Pulmonary artery endothelial cell (primary cell): ENCODE measurements around the gene ACRBP. TPM values are rescaled to one million over a fixed set of nuclear protein-coding genes. Genes with fewer than 3 reads are reported as not detected.

Source experiments
- DNase-seq: peaks from one replicate; pipeline ENCODE4 v3.0.0-alpha.2; 2011; ENCODE audit warnings: low read depth, low spot score
- total RNA-seq: library from RNA; depleted of rRNA; stranded (reverse); fragments of >200 nt; gene quantifications from 2 replicates; pipeline ENCODE4 v1.2.3, GENCODE V29; 2014

ACRBP gene
- 0.11 and 0.26 TPM in 2 replicates for total RNA-seq

DNA sequence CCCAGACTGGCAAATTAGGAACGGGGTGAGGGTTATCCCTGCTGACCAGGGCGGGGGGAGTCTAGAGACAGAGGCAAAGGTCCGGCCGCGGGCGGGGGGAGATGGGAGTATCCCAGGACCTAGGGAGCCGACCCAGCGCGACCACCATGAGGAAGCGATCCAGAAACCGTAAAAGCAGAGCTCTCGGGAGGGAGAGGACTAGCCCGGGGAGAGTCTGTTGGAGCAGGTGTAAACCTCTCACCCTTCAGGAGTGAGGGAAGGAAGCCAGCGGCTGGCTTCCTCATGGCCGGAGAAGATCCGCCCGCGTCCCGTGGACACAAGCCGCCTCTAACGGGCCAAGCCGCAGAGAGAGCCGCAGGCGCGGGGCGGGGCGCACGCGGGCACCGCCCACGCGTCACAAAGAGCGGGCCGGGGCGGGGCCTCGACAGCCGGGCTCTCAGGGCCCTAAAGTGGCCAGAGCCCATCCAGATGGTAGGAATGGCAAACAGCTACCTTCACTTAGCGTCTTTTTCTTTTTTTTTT lies at the start of gene ACRBP:
ACRBP (minus strand) TSS at position 350 of the 522 bp plus-strand sequence; CDS start at position 284, 66 bp downstream.
- peak; percentile 15 for DNase-seq

DNA sequence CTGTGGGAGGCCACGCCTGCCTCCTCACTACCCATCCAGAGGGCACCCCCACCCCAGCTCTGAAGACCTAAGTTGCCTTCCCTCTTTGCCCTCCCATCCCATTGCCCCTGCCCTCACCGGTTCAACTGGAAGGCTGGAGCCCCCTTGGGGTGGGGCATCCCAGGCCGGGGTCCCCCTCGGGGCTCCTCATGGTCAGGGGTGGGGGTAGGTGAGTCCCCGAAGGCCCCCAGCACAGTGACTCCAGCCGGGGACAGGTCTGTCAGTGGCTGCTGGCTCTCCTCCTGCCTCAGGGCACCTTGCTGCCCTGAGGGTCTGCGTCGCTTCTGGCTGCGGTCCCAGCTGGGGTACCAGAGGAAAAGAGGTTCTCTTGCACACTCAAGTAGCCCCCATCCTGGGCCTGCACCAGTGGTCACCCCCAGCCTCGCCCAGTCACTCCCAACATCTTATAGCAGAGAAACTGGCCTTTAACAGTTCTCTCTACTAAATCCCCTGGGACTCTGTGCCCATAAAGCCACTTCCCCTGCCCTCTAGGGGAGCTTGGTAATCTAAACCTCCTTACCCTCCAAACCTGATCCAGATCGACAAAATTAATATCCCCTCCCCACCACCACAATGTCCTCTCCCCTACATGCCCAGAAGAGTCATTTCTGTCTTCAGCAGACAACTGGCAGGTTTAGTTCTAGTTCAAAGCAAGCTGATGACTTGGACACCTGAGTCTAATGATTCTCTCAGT lies 48.2 kb upstream of the ACRBP start:
- no peak for DNase-seq

DNA sequence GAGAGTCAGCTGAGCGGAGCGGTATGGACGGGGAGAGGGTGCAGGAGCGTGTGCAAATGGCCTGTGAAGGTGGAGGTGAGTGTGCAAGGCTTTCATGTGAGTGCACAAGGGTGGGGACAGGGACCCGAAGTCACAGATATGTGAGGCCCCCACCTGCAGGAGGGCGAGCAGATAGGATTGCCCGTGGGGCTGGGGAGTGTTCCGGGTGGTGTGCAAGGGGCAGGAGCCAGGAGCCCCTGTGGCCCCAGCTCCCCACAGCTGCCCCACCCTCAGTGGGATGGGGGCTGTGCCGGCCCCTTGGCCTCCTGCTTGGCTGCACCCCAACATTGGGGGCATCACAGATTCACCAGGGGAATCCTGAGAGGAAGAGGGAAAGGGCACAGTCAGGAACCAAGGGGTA lies 47.5 kb upstream of the ACRBP start:
- no peak for DNase-seq

DNA sequence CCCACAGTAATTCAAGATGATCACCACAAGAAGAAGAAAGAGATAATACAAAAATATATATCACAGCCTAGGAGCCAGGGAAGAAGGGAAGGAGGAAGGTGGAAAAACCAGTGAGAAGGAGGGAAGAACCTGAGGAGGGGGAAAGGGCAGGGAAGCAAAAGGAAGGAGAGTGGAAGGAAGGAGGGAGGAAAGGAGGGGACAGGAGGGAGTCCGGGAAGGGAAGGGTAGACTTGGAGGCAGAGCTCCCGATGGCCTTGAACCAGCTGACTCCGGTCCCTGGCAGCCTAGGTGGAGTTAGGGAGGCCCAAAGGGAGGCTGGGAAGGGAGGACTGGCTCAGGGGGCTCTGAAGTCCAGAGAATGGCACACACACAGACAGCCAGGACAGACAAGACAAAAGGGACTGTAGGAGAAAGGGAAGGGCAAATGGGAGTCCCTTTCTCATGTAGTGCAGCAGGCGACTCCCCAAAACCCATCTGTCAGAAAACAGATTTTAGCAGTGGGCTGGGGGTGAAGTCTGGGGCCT lies 46.7 kb upstream of the ACRBP start:
- no peak for DNase-seq

DNA sequence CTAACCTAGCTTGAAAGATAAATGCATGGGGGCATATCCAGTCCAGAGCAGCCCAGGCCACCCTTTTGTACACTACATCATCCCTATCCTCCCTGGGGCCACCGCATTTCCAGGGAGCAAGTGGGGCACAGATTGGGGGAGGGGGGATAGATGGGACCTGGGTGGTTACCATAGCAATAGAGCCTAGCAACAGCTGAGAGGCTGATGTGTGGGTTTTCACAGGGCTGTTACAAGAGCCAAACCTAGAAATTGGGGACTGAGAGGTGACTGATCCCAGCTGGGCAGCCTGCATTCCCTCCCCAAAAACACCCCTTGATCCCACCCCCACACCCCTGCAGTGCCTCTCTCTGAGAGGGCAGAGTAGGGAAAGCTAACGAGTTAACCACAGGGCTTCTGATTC lies 45.7 kb upstream of the ACRBP start:
- no peak for DNase-seq

DNA sequence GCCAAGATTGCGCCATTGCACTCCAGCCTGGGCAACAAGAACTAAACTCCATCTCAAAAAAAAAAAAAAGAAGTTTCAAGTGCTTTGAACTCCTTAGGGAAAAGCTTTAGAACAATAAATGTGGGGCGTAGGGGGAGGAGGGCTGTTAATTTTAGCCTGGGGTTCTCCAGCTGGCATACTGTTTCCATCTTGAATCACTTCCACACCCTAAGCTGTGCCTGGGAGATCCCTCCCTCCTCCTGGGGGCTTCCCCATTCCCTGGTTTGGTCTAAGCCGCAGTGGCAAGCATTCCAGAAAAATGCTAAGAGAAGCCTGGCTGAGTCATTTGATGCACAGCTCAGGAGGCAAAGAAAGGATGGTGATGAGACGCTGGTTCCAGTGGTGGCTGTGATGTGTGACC lies 44.2 kb upstream of the ACRBP start:
- no peak for DNase-seq

DNA sequence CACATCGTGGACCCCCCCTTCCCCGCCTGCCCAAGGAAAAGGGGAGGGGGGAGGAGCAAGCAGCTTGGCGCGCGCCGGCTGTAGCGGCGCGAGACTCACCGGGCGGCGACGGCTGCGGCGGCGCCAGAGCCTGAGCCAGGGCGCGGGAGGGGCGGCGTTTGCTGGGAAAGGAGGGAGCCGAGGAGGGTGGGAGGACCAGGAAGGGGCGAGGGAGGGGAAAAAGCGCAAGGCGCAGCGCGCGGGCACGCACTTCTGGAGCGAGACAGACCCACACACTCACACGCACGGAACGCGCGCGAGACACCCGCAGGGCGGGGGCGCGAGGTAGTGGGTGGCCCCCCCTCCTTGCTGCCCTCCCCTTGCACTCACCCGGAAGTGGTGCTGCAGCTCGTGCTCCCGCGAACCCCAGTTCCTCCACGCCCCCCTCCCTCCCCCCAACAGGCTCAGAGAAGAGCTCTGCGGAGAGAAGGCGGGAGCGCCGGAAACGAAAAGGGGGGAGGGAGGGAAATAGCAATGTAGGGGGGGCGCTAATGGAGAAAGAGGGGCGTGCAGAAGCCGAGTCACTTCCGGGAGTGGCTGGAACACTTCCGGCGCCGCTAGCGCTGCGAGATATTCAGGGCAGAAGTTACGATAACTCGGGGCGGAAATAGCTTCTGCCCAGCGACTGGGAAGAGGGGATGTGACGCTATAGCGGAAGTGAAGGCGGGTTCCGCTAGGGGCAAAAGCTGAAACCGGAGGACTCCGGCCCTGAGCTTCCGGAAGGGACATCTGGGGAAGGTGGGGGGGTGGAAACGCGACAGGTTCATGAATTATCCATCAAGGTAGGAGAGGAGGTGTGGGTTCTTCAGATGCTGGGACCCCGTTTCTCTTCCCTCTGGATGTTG lies 42.0 kb upstream of the ACRBP start, which contains the start of gene ZNF384:
ZNF384 (minus strand) TSS at position 377 of the 884 bp plus-strand sequence. CDS start 9,855 bp downstream, outside the sequence.
- peak; percentile 99 for DNase-seq

DNA sequence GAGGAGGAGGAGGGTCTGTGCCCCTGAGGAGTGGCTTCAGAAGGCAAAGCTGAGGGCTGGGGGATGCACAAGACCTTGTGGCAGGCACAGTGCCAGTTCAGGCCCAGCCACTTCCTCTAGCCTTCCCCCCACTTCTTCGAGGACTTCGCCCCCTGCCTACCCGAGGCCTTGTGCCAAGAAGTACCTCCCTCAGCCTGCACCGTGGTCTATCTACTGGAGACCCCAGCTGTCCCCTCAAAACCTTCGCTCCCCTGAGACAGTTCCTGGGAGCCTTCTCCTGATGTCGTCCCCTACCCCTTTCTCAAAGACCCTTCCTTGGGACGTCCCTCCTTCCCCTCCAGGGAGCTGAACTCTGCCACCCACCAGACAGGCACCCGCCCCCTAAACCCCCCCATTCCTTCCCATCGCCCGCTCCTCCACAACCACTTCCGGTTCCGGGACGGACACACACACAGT lies 41.3 kb upstream of the ACRBP start:
- no peak for DNase-seq

DNA sequence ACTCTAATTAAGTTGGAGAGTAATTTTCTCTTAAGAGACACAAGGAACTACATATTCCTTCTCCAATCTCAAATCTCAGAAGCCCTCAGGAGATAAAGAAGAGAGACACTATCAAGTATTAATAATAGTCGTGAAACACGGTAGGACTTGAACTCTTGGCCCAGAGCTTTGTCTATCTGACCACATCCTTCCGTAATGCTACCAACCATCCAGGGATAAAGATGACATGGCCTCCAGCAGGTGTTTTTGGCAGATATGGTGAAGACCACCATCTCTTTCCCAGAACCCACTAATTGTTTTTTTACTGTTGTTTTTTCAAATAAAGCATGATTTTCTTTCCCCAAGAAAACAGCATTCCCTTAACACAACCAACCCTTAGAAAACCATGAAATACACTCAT lies 38.6 kb upstream of the ACRBP start:
- no peak for DNase-seq

DNA sequence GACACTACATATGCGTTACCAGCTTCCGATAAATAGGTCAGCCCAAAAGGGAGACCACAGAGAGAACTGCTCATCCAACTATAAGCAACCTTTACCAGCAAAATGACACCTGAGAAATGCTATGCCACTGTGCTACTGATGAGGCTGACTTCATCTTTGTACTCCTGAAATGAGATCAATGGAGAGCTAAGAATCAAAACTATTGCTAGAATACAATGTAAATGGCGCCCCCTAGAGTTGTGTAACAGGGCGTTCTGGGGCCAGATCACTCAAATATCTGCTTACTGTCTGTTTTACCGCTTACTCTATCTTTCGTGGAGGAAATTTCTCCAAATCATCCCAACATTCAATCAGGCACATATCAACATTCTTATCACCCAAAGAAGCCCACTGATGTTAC lies 37.4 kb upstream of the ACRBP start:
- DNase-seq: no peak

DNA sequence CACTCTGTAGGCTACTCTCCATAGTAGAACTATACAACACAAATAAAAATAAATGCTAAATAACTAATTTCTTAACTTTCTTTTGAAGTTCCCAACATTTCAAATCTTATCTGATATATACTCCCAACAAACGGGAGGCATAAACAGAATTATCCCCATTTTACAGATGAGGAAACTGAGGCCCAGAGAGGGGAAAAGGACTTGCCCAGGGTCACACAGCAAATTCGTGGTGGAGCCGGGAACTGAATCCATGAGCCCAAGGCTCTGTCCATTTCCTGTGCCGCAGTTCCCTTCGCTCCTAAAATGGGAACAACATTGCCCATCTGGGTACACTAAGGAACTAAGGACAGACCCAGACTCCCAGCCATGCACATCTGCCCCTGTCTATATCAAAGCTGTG lies 29.7 kb upstream of the ACRBP start:
- no peak for DNase-seq

DNA sequence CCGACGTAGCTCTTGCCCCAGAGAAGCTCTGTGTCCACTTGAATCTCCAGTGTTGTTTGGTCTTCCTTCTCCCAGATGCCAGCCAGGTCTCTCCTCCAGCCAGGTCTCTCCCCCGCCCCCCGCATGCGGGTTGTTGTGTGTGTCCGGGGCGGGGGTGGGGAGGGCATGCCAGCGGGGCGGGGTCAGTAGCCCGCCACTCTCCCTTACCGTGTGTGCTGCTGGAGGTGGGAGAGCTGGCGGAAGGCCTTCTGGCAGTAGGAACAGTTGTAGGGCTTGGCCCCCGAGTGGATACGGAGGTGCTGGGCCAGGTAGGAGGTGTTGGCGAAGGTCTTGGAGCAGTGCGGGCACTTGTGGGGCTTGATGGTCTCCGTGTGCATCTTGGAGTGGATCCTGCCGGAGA lies 24.9 kb upstream of the ACRBP start:
- no peak for DNase-seq

DNA sequence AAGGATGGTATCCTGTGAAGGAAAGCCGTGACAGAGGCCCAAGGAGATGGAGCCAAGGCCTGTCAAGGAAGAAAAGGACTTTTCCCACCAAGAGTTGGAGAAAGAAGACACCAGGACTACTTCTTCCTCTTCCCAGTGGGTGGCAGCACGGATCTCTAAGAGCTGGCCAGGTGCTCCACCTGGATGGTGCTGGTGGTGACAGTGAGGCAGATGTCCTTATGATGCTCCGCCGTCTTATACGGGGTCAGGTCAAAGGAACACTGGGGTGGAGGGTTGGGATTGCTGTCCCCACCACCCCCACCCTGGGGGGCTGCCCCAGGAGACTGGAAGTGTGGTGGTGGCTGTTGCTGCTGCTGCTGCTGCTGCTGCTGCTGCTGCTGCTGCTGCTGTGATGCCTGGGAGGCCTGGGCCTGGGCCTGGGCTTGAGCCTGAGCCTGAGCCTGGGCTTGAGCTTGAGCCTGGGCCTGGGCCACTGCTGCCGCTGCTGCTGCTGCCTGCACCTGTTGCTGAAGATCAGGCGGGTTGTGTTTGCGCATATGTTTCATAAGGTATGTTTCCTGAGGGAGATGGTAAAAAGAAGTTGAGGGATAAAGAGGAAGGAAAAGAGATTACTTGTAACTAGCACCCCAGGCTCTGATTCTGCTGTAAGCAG lies 20.5 kb upstream of the ACRBP start:
- no peak for DNase-seq

DNA sequence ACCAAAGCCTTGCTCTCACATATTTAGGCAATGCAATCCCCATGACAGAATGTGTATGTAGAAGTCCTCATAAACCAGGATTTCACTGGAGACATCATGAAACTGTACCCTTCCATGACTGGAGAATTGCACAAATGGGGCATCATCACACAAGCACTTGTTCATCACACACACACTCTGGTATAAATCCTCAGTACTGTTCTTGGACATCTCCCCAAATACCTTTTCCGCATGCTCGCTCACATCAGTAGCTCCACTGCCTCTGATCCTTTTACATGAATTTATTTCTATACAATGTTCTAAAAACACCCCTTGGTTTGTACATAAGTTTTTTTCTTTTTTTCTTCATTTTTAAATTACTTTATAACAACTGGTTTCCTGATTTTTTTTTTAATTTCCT lies 19.0 kb upstream of the ACRBP start:
- DNase-seq: no peak

DNA sequence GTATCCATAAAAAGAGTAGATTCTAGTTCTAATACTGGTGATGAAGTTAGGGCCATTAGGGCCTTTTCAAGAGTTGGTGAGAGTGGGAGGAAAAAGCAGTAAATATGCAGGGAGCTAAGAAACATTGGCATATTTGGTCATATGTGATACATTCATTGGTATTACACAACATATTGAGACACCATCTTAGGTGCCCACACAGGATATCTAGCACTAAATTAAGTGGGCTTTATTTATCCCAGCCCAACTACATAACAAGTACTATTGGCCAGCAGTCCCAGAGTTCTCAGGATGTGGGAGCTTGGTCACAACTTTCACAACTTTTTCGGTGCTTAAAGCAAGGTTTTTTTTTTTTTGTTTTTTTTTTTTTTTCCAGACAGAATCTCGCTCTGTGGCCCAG lies 17.7 kb upstream of the ACRBP start:
- no peak for DNase-seq

DNA sequence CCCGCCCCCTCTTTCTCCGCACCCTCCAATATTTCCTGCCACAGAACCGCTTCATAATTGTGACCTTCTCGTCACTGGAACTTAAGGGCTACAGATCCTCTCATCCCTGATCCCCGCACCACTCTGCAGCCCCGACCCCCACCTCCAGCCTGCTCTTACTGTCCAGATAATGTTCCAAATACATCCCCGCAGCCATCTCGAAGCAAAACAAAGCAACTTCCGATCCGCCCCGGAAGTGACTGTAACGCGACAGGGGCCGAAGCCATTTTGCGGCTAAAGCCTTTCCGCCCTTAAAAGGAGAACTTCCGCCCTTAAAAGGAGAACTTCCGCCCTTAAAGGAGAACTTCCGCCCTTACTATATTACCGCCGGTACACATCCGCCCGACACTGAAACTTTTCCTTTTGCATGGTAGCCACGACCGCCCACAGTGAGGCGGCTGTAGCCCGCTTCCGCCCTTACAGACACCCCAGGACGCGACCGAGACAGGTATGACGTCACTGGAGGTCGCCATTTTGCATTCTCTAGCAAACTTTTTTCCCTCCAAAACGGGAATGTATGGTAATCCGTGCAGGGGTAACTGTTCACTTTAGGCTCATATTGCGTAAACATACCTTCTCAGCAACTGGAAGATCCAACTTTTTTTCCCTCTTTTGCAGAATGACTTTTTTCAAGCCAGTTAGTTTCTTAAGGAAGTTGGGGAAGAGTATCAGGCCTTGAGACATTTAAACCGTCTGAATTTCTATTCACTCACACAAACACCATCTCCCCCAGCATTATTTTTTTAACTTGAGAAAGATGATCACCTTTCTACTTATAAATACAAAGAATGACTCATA lies 15.9 kb upstream of the ACRBP start, which contains the start of gene ING4:
ING4 (minus strand) TSS at position 214 of the 837 bp plus-strand sequence; CDS start at position 196, 18 bp downstream.
- DNase-seq: peak; percentile 98

DNA sequence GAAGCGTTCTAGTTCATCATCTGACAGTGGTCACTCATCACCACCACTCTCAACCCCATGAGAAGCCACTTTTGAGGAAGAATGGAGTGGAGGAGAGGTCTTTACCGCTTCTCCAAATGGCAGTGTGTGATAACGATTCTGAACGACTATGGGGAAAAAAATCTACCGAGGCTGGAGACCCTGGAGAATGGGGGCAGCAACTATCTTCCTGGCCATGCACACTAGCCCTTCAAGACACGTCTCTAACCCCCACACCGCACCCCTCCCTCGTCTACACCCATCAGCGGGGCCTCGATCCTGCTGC lies 15.3 kb upstream of the ACRBP start:
- DNase-seq: no peak

DNA sequence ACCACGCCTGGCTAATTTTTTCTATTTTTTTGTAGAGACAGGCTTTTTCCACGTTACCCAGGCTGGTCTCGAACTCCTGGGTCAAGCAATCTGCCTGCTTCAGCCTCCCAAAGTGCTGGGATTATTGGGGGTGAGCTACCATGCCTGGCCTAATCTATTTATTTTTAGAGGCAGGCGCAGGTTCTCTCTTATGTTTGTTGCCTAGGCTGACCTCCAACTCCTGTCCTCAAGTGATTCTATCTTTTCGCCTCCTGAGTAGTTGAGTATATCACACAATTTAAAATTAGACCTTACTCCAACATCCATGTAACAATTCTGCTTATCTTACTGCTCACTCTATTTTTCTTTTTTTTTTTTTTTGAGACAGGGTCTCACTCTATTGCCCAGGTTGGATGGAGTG lies 6.8 kb upstream of the ACRBP start:
- DNase-seq: no peak

DNA sequence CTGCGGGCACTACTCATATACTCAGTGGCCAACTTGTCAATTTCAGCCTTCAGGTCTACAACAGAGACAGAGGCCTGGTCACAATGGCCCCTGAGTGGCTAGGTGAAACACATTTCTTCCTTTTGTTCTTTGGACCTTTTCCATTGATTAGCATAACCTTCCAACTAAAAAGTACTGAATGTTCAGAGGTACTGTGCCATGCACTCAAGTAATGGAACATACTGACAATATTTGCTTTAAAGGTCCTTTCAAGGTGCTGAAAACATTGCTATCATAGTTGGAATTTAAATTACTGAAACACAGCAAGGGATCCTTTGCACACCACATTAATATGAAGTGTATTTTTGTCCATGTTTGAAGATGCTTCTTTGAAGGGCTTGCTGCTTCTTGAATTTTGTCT lies 6.1 kb upstream of the ACRBP start:
- DNase-seq: no peak

DNA sequence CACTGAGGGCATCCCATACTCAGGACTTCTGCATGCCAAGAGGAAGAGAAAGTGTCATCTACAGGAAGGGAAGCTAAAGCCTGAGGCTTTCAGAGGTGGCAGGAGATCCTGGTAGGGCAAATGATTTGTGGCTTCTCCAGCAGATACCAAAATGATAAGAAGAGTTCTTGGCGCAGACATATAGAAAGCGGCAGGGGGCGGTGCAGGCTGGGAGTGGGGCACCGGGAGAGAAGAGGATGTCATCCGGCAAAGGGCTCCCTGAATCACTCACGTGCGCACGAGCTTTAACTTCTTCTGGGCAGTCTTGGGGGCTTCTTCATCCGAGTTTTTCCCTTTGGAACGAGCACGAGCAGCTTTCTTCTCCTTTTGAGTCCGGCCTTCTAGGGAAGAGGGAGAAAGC lies 5.2 kb upstream of the ACRBP start:
- no peak for DNase-seq

DNA sequence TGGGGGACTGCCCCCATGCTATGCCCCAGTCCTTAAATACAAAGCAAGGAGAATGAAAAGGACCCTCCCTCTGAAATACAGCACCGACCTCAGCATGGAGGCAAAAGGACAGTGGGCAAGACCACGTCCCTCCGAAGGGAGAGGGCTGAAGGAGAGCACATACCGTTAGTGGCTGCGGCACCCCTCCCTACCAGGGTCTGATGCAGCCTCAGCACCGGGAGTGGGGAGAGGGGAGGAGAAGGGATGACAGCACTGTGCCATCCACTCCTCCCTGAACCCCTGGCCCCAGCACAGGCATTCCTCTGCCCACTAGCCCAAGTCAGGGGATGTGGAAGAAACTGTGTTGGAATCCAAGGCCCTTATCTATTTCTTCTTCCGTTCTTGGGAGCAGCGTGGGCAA lies 3.6 kb upstream of the ACRBP start:
- DNase-seq: no peak
